HCT116 (cell line): Measurements from ENCODE around the gene LRRN2. TPM values are rescaled to one million over a fixed set of nuclear protein-coding genes. Genes with fewer than 3 reads are reported as not detected.

ENCODE experiments used
- ATAC-seq: fragments of 200-7000 bp; cut with Tn5 transposase; 2 replicates; pipeline ENCODE4 v1.9.1; 2020; ENCODE audit warnings: mild to moderate bottlenecking, moderate library complexity
- BruUV-seq: library from RNA; stranded (reverse); fragments of 400-500 nt; replicated peaks from 2 replicates; lab custom pipeline; 2021; lab: Mats Ljungman, UMichigan
- CTCF ChIA-PET: fragments of 300-600 bp; sonication (Branson Sonifier 250); formaldehyde crosslinking; loops from one replicate; lab custom pipeline; 2021; ENCODE audit warnings: antibody characterized with exemption; lab: Charles Lee
- POLR2A ChIA-PET: fragments of 300-600, 350-600 bp; sonication (Branson Sonifier 250); formaldehyde crosslinking; loops from one replicate; lab custom pipeline; 2021; ENCODE audit warnings: antibody characterized with exemption; lab: Charles Lee
- RAD21 ChIA-PET, 2 experiments: fragments of 300-600 bp; sonication (Branson Sonifier 250); formaldehyde crosslinking; loops; one replicate each; lab custom pipeline; 2023; ENCODE audit warnings: low total read pairs in 2 of 2; ENCODE audit not compliant: uncharacterized antibody in 2 of 2, unreplicated experiment in 2 of 2, low non-redundant PET in 1 of 2; lab: Charles Lee
- DNase-seq: peaks from one replicate; pipeline ENCODE4 v3.0.0-alpha.2; 2010; ENCODE audit warnings: low read depth, low spot score
- H2AFZ ChIP-seq: fragments of 200-600 bp; shearing (Covaris generic), sonication (generic); 2 replicates; pipeline ENCODE4 v1.6.1; 2017; ENCODE audit warnings: low read depth, mixed run types, mixed read lengths, antibody characterized with exemption, low read length; ENCODE audit not compliant: poor library complexity, severe bottlenecking
- H3K27ac ChIP-seq: 2 replicates; pipeline ENCODE4 v1.5.1; 2012; ENCODE audit warnings: low read depth, low read length
- H3K27me3 ChIP-seq: fragments of 200-600 bp; sonication (generic); 2 replicates; pipeline ENCODE4 v1.6.1; 2016; ENCODE audit warnings: mixed run types, low read length, mixed read lengths; ENCODE audit not compliant: insufficient read depth
- H3K36me3 ChIP-seq, 2 experiments: fragments of 200-500 bp in 1 of 2; fragments of 200-600 bp in 1 of 2; sonication (Bioruptor generic) in 1 of 2; sonication (generic) in 1 of 2; 2 replicates each; pipeline versions ENCODE4 v1.5.1 to v1.6.1; 2014 to 2016; ENCODE audit warnings: low read length in 2 of 2, inconsistent platforms in 1 of 2, mixed read lengths in 1 of 2, mixed run types in 1 of 2; ENCODE audit not compliant: insufficient read depth in 2 of 2, control insufficient read depth in 1 of 2
- H3K4me1 ChIP-seq, 2 experiments: fragments of 200-600 bp in 1 of 2; sonication (generic) in 1 of 2; 2 replicates each; pipeline versions ENCODE4 v1.5.1 to v1.6.1; 2012 to 2017; ENCODE audit warnings: low read length in 2 of 2, inconsistent platforms in 1 of 2, mild to moderate bottlenecking in 1 of 2, mixed read lengths in 1 of 2, mixed run types in 1 of 2, moderate library complexity in 1 of 2; ENCODE audit not compliant: insufficient read depth in 2 of 2, control insufficient read depth in 1 of 2
- H3K4me2 ChIP-seq: fragments of 200-600 bp; sonication (generic); 2 replicates; pipeline ENCODE4 v1.6.1; 2017; ENCODE audit warnings: mixed run types, low read length, mixed read lengths
- H3K4me3 ChIP-seq, 2 experiments: fragments of 200-600 bp in 1 of 2; sonication (generic) in 1 of 2; replicated peaks in 1 of 2; 2 replicates each; pipeline ENCODE4 v1.5.1; 2011 to 2016; ENCODE audit warnings: low read length in 2 of 2, control low read depth in 1 of 2, low read depth in 1 of 2, mild to moderate bottlenecking in 1 of 2, mixed read lengths in 1 of 2, mixed run types in 1 of 2
- H3K79me2 ChIP-seq: fragments of 200-600 bp; sonication (generic); 2 replicates; pipeline ENCODE4 v1.6.1; 2017; ENCODE audit warnings: mild to moderate bottlenecking, mixed run types, low read length, moderate library complexity, mixed read lengths; ENCODE audit not compliant: insufficient read depth
- H3K9ac ChIP-seq: fragments of 200-600 bp; sonication (generic); 2 replicates; pipeline ENCODE4 v1.6.1; 2016; ENCODE audit warnings: low read length, mixed read lengths
- H3K9me2 ChIP-seq: fragments of 200-600 bp; sonication (generic), shearing (Covaris generic); 2 replicates; pipeline ENCODE4 v1.6.1; 2017; ENCODE audit warnings: mixed run types, mild to moderate bottlenecking, moderate library complexity; ENCODE audit not compliant: insufficient read depth
- H3K9me3 ChIP-seq, 2 experiments: fragments of 200-500 bp in 1 of 2; fragments of 200-600 bp in 1 of 2; sonication (Bioruptor generic) in 1 of 2; sonication (generic) in 1 of 2; 2 replicates each; pipeline ENCODE4 v1.6.1; 2014 to 2017; ENCODE audit warnings: low read length in 2 of 2, mixed read lengths in 2 of 2, inconsistent platforms in 1 of 2, low read depth in 1 of 2, mild to moderate bottlenecking in 1 of 2, mixed run types in 1 of 2, moderate library complexity in 1 of 2; ENCODE audit not compliant: control insufficient read depth in 1 of 2, insufficient read depth in 1 of 2
- H4K20me1 ChIP-seq: fragments of 200-600 bp; sonication (generic), shearing (Covaris generic); 2 replicates; pipeline ENCODE4 v1.6.1; 2017; ENCODE audit warnings: mixed run types, mild to moderate bottlenecking, moderate library complexity; ENCODE audit not compliant: insufficient read depth
- EGR1 ChIP-seq: IDR thresholded peaks from 2 replicates; pipeline ENCODE4 v1.6.1; 2012; ENCODE audit warnings: low read depth
- ELF1 ChIP-seq: IDR thresholded peaks from 2 replicates; pipeline ENCODE4 v1.6.1; 2012; ENCODE audit warnings: low read depth, borderline replicate concordance
- POLR2AphosphoS5 ChIP-seq: IDR thresholded peaks from 2 replicates; pipeline ENCODE4 v1.6.1; 2011; ENCODE audit warnings: mild to moderate bottlenecking, low read depth, low read length, moderate library complexity
- RAD21 ChIP-seq: IDR thresholded peaks from 2 replicates; pipeline ENCODE4 v1.6.1; 2012; ENCODE audit warnings: low read depth, mild to moderate bottlenecking
- SRF ChIP-seq: IDR thresholded peaks from 2 replicates; pipeline ENCODE4 v1.6.1; 2012; ENCODE audit warnings: low read depth
- YY1 ChIP-seq: IDR thresholded peaks from 2 replicates; pipeline ENCODE4 v1.6.1; 2011; ENCODE audit warnings: low read length, low read depth, moderate library complexity, mild to moderate bottlenecking; ENCODE audit not compliant: insufficient replicate concordance; ENCODE audit errors: extremely low read depth
- ZFX ChIP-seq: fragments of 450-650 bp; IDR thresholded peaks from 2 replicates; pipeline ENCODE4 v1.6.1; 2017
- intact Hi-C: fragments of 100-400 bp; cut with micrococcal nuclease; formaldehyde crosslinking; loops from 2 replicates; pipeline ENCODE4 v1.10.0; 2022
- total RNA-seq: library from RNA; stranded (reverse); gene quantifications from one replicate; pipeline ENCODE4 v1.2.1, GENCODE V29; 2021; ENCODE audit not compliant: unreplicated experiment
- TF ChIP-seq, protein P1 (sequence below): IDR thresholded peaks from 2 replicates; pipeline ENCODE4 v1.6.1; 2012; ENCODE audit warnings: low read depth

The LRRN2 gene
- total RNA-seq, 1 experiment from 2014 or later, result 3.2 TPM

DNA sequence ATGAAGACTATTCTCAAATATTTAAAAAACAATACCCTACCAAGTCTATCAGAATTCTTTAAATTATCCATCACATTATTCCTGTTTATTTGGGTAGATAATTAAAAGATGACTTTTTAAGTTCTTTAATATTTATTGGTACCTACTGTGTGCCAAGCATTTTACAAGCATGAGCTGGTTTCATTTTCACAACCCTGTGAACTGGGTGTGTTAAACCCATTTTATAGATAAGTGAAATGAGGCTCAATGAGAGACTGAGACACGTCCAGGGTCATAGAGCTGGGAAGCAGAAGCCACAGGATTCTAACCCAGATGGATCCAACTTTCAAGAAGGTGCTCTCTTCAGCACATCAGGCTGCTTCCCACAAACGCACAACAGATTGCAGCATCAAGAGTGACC, 12.3 kb downstream of the LRRN2 start:
- Histone ChIP-seq H3K36me3 (no peaks in the 10 kb centered on the region), H3K27ac (no peak overlapping the region), H3K79me2 (no peaks in the 10 kb centered on the region), H3K9me2 (no peaks in the 10 kb centered on the region), H3K4me2 (no peak overlapping the region), H3K4me1 (peaks cover 4 to 12% of the 10 kb centered on the region in 2 experiments; a peak in 2 of 4 replicates), H4K20me1 (no peaks in the 10 kb centered on the region), H3K9ac (no peak overlapping the region), H3K9me3 (no peaks in the 10 kb centered on the region), H2AFZ (no peak overlapping the region), H3K4me3 (no peak overlapping the region), H3K27me3 (no peaks in the 10 kb centered on the region)
- ATAC-seq (no peak), DNase-seq (no peak)
- POLR2A ChIA-PET, result no interaction called here
- RAD21 ChIA-PET, result no interaction called here
- TF ChIP-seq ELF1 (no peak), POLR2AphosphoS5 (no peak), ZFX (no peak), SRF (no peak), EGR1 (no peak), RAD21 (no peak), YY1 (no peak)
- TF ChIP-seq, protein P1, sequence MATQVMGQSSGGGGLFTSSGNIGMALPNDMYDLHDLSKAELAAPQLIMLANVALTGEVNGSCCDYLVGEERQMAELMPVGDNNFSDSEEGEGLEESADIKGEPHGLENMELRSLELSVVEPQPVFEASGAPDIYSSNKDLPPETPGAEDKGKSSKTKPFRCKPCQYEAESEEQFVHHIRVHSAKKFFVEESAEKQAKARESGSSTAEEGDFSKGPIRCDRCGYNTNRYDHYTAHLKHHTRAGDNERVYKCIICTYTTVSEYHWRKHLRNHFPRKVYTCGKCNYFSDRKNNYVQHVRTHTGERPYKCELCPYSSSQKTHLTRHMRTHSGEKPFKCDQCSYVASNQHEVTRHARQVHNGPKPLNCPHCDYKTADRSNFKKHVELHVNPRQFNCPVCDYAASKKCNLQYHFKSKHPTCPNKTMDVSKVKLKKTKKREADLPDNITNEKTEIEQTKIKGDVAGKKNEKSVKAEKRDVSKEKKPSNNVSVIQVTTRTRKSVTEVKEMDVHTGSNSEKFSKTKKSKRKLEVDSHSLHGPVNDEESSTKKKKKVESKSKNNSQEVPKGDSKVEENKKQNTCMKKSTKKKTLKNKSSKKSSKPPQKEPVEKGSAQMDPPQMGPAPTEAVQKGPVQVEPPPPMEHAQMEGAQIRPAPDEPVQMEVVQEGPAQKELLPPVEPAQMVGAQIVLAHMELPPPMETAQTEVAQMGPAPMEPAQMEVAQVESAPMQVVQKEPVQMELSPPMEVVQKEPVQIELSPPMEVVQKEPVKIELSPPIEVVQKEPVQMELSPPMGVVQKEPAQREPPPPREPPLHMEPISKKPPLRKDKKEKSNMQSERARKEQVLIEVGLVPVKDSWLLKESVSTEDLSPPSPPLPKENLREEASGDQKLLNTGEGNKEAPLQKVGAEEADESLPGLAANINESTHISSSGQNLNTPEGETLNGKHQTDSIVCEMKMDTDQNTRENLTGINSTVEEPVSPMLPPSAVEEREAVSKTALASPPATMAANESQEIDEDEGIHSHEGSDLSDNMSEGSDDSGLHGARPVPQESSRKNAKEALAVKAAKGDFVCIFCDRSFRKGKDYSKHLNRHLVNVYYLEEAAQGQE, result no peak
- CTCF ChIA-PET, result no interaction called here
- BruUV-seq, result no TSS peak
- intact Hi-C loops, result no loop called here
